GM18498 (cell line): ENCODE measurements around the gene LCE3B.
"Not testable (repeated sequence)": the region's sequence is repeated elsewhere in the genome, so short reads cannot be mapped to it uniquely, and the experiment has no call there.

Experiments used
- ATAC-seq: cut with Tn5 transposase; IDR thresholded peaks from one replicate; pipeline ENCODE4 v1.9.1; 2021; ENCODE audit warnings: mild to moderate bottlenecking, moderate library complexity; ENCODE audit not compliant: unreplicated experiment

The LCE3B gene, protein sequence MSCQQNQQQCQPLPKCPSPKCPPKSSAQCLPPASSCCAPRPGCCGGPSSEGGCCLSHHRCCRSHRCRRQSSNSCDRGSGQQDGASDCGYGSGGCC

DNA sequence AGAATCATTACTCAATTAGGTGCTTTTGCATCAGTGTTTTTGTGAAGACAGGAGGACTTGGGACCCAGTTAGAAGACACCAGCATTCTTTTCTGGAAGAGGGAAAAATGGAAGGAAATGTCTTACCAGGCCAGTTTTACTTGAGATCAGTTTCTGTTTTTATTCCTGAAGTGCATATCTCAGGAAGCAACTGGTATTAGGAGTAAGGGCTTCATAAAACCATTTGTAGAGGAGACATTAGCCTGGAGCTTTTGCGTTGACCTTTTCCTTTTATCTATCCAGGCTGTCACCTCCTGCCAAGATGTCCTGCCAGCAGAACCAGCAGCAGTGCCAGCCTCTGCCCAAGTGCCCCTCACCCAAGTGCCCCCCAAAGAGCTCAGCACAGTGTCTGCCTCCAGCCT is at the start of gene LCE3B:
Gene LCE3B (plus strand): TSS at position 301 of the 400 bp plus-strand sequence. CDS start 0 bp downstream, at position 301.
- ATAC-seq = no peak

DNA sequence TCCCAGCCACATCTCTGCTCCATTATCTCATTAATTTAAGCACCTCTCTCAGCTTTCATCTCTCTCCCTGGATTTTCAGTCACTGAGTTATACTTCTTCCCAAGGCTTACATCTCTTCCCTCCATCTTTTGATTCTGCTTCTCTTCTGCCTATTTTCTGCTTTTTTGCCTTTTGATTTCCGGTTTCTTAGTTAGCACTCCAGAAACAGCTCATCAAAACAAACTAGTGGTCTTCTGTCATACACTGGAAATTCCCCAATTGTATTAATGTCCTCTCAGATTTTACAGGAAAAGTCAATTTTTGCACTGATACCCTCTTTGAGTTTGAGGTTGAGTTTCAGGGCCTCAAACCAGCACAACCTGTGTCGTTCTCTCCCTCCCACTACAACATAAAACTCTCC is 48.5 kb upstream of the LCE3B start:
- ATAC-seq = no peak

DNA sequence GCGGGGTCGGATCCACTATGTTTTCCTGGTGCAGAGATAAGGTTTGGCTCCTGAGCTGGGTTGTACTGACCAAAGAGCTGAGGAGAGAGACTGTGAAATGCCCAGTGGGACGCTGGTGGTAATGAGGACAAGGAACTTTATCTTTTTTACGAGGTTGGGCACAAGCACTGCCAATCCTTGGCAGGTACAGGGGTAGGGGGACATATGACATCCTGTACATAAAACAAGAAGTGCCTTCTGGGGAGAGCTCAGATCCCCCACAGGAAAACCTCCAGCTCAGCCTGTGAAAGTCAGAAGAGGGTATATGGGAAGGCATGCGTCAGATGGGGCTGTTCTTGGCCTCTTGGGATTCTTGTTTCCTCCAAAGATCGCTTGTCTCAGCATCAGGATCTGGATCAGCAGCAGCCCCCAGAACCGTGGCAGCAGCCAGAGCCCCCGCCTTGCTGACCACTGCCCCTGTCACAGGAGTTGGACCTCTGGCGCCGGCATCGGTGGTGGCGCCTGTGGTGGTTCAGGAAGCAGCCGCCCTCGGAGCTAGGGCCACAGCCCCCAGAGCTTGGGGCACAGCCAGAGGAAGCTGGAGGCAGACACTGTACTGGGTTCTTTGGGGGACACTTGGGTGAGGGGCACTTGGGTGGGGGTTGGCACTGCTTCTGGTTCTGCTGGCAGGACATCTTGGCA is 47.9 kb upstream of the LCE3B start:
- ATAC-seq = no peak

DNA sequence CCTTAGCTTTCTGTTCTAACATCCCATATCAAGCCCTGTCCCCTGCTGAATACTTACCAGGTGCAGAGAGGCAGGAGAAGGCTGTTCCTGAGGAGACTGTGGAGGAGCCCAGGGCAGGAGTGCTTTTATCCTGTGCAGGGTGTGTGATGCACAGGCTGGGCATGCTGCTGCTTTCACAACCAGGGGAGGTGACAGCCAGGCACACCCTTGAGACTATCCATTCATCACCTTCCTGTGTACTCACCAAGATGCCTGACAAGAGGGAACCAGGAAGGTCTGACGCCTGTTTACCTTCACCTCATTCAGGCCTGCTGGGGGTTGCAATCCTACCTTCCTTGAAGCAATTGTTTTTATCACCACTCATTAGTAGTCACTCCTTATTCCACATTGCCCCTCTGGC is 46.9 kb upstream of the LCE3B start, which contains the start of gene LCE3E:
Gene LCE3E (minus strand): TSS at position 100 of the 400 bp plus-strand sequence. CDS start 572 bp downstream, outside the sequence.
- no peak for ATAC-seq

DNA sequence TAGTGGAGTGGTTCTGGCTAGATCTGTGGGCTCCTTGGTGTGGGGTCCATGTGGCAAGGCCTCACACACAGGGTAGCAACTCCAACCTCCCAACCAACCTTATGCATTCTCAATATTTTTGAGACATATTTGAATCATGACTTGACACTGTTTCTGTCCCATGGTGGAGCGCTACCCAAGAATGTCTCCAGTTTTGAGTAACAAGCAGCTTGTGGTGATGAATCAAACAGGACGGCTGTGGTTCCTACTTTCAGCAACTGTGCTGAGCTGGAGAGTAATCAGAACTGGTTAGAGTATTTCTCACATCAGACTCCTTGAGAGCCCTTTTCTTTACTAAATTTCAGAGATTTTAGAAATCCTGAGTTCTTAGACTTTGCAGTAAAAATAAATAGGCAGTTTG is 36.4 kb upstream of the LCE3B start:
- no peak for ATAC-seq

DNA sequence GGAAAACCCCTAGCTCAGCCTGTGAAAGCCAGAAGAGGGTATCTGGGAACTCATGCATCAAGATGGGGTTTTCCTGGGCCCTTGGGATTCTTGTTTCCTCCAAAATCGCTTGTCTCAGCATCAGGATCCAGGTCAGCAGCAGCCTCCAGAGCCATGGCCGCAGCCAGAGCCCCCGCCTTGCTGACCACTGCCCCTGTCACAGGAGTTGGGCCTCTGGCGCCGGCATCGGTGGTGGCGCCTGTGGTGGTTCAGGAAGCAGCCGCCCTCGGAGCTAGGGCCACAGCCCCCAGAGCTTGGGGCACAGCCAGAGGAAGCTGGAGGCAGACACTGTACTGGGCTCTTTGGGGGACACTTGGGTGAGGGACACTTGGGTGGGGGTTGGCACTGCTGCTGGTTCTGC is 34.1 kb upstream of the LCE3B start:
- not testable (repeated sequence) for ATAC-seq

DNA sequence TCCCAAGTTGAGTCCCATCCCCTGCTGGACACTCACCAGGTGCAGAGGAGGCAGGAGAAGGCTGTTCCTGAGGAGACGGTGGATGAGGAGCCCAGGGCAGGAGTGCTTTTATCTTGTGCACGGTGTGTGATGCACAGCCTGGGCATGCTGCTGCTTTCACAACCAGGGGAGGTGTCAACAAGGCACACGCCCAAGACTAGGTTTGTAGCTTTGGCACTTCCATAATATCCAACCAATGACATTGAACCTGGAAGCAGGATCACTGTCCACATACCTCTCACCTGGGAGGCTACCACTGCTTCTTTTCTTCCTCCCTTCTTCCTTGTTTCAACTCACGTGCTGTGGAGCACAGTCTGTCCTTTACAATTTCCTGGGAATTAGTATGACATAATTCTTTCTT is 33.2 kb upstream of the LCE3B start, which contains the start of gene LCE3D:
Gene LCE3D (minus strand): TSS at position 84 of the 400 bp plus-strand sequence. CDS start 580 bp downstream, outside the sequence.
- no peak for ATAC-seq

DNA sequence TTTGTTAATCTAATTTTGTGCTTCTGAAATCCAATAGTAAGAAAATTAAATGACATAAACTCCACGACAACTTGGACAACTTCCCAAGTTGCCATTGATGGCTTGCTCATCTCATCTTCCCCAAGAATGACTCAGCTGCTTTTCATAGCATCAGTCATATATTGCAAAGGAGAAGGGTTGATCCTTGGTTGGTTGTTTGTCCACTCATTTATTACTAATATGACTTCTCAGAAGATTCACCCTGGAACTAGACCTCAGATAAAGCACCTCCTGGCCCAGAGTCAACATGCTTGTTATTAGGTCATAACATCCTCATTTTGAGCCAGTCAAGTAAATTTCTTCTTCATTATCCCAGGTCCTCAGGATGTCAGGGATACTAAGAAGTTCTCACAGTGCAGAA is 31.0 kb upstream of the LCE3B start:
- no peak for ATAC-seq

DNA sequence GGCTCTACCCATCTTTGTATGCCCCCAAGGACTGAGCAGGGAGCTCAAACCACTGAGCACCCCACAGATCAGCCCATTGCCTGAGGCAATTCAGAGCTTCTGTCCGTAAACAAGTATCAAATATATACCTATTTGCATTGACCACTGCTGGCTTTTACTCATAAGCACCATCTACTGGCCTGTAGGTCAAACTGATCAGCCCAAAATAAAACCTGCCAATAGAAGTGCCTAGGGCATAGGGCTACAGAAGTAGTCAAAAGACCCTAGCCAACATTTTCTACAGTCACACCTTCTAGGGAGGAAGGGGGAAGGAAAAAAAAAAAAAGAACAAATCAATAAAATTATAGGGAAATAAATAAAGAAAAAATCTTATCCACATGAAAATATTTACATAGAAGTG is 28.0 kb upstream of the LCE3B start:
- no peak for ATAC-seq

DNA sequence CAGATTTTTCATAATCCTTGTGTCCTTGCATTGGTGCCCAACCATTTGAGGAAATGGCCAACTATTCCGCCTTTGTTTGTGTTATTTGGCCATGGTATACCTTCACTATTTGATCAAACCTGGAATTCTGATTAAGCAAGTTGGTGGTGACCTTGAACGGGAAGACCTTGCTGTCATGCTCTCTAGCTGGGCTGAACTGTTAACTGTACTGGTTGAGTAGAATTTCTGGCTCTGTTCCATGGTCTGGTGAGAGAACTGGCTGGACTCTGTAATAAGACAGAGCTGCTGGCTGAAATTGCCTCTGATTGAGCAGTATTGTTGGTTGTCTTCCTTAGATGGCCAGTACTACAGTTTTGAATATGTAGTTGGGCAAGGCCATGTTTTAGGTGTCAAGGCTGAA is 16.6 kb upstream of the LCE3B start:
- no peak for ATAC-seq

DNA sequence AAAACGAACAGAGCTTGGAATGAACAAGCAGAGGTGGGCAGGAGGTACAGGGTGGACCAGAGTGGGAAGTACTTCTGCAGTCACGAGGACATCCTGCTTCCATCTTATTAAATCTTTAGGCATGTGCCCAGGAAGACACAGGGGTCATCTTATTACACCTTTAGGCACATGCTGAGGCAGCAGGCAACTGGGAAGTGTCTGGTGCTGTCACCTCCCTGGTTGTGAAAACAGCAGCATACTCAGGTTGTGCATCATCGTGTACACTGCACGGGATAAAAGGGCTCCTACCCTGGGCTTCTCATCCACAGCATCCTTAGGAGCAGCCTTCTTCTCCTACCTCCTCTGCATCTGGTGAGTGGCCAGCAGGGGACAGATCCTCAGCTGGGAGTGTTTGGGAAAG is 13.7 kb upstream of the LCE3B start, which contains the start of gene LCE3C:
Gene LCE3C (plus strand): TSS at position 301 of the 400 bp plus-strand sequence. CDS start 498 bp downstream, outside the sequence.
- ATAC-seq = no peak

DNA sequence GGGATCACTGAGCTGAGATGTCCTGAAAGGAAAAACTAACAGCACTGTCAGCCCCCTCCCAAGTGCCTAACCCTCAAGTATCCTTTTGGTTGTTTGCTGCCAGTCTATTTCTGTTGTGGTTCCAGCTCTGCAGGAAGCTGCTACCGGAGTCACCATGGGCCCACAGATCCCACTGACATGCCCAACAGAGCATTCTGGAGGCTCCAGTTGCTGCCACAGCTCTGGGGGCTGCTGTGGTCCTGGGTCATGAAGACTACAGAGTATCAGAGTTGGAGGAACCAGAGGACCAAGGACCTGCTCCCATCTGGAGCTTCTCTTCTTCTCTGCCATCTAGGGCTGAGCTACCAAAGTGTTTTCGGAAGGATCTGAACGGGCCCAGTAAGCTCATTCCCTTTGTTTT is 8.4 kb downstream of the LCE3B start:
- no peak for ATAC-seq

DNA sequence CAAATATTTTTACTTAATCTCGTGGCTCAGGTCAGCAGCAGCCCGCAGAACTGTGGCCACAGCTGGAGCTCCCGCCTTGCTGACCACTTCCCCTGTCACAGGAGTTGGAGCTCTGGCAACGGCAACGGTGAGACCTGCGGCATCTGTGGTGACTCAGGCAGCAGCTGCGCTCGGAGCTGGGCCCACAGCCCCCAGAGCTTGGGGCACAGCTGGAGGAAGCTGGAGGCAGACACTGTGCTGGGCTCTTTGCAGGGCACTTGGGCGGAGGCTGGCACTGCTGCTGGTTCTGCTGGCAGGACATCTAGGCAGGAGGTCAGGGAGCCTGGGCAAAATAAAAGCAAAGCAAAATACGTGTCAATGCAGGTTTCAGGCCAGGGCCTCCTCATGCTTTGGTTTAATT is 9.2 kb downstream of the LCE3B start, which contains the start of gene LCE3A:
Gene LCE3A (minus strand): TSS at position 301 of the 400 bp plus-strand sequence. CDS start 0 bp downstream, at position 301.
- ATAC-seq = no peak

DNA sequence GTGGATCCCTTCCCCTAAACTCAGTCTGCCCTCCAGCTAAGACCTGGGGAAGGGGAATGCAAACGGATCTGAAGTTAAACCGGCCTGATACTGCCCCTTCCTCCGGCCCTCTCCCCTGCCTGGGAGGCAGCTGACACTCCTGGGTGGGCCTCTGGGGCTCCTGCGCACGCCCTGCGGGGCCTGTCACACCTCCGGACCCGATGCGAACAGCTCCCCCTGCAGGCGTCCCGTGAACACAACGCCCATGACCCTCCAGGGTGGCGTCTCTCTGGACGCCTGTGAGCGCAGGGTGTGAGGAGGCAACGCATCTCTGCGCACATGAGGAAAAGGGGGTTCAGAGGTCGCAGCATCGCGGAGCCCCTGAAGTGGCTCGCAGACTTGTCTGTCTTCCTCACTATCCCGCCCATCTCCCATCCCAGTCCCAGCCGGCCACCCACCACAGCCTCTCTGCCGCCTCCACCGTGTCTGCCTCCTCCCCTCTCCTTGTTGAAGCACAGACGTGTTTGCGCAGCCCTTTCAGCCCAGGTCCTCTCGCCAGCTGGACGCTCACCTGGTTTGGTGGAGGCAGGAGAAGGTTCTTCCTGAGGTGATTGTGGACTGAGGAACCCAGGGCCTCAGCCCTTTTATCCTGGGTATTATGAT is 9.7 kb downstream of the LCE3B start:
- no peak for ATAC-seq

DNA sequence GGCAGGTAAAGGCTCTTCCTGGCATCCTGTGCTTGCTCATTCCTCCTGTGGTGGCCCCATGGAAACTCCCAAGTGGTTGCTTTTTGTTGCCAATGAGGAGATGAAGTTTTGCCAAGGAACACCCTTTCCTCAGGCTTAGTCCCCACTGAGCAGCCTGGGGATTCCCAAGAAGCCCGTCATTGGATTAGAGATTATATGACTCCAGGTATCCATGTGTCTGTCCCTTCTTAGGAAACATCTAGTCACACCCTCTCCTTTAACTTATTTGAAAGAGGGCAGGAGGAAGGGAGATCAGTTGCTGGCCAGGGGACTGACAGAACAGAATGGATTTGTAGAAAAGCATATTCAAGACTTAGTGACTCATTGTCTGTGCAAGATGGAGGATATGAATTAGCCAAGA is 13.1 kb downstream of the LCE3B start:
- ATAC-seq = no peak

DNA sequence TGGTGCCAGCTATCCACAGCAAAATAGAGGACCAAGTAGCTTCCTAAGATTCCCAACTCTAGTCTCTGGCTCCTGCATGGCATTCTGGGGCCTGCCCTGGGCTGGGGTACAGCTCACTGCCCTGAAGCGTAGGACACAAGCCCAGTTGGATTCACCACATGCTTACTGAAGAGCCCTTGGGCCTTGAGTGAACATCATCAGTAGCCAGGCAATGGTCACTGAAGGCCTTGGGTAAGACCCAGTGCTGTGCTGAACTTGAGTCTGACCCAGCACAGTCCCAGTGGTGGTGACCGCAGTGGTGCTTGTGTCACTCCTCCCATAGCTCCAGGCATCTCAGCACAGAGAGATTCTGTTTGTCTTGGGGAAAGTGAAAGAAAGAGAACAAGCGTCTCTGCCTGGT is 17.0 kb downstream of the LCE3B start:
- no peak for ATAC-seq

DNA sequence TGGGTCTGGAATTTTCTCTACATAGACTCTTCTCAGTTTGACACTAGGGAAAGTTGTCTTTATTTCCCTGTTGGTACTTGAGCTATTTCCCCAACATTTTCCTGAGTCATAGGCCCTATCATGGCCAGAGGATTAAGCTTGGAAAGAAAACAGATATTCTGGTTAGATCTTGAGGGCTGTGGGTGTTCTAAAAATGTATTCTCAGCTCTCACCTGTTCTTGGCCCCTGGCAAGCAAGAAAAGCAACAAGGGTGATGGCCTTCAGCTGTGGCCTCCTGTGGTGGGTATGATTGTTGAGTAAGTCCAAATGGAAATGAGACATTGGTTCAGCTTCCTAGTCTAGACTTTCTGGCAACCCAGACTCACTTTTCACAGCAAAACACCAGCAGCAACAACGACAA is 26.7 kb downstream of the LCE3B start:
- ATAC-seq = no peak

DNA sequence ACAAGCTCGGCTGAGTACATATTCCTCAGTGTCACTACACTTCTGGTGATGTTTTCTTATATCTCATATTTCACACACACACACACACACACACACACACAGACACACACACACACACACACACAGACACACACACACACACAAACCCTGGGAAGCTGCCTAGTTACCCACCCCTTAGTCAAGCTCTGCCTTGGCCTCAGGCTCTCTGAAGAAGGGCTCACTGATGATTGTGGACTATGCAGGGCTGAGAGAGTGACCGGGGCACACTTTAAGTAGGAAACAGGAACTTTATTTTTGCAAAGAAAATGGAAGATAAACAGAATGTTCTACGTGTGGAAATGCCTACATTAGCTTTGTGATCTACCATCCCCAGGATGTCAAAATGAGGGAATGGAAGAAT is 30.3 kb downstream of the LCE3B start:
- ATAC-seq = no peak

DNA sequence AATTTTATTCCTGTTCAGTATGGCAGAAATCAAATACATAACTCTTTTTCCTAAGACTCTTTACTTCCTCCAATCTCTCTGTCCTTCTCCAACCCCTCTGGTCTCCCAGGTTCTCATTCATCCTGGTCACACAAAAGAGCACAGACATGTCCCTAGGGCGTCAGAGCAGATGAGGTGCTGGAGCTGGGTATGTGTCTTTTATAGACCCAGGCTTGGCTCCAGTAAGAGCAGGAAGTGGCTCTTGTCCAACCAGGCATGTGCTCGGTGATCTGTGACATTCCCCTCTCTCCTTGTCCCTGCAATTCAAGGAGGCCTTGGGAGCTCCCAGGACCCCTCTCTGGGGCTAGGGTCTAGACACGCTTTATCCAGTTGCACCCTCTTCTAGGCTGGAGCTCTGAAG is 31.5 kb downstream of the LCE3B start:
- no peak for ATAC-seq

DNA sequence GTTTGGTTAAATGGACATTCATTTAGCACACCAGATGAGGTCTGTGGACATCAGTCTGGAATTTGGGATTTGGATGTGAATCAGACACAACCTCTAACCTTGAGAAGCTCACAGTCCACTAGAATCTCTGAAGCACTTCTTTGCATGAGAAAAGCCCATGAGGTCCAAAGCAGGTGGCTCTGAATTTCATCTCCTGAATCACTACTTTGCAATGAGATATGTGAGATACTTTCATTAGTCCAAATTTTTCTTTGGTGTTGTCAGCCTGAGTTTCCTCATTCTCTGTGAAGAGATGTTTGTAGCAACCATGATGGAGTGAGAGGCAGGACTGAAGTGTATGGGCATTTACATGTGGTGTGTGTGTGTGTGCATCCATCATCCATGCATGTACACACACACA is 33.0 kb downstream of the LCE3B start:
- no peak for ATAC-seq

DNA sequence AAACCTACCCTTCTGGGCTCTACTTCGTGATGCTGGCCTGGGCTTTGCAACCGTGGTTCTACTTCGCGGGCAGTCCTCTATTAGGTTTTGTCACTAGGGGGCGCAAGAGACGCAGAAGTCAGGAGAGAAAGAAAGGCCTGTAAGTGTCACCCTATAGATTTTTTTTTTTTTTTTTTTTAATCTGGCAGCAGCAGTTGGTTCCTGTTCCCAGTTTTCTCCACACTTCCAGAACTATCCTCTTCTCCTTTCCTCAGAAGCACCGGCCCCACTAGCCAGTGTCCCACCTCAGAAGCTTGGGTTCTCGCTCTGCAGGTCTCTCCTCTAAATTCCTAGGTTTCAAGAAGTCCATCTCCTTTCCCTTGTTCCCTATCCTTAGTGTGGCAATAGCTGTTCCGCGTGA is 40.5 kb downstream of the LCE3B start:
- no peak for ATAC-seq

DNA sequence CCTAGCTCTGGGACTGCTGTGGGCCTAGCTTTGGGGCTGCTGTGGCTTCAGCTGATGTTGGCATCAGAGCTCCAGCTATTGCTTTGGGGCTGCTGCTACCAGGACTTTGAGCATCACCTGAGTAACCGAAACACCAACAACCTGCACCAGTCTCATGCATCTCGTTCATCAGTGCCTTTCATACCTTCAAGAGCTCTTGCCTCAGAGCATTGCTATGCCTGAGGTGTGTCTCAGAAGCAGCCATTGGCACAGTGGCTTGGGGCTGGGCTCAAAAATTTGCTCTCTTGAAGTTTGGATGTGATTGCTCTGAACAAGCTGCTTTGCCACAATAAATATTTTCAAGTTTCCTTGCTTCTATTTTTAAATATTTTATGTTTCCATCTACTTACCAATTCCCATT is 42.8 kb downstream of the LCE3B start:
- no peak for ATAC-seq
